Astrocyte of the hippocampus (primary cell): ENCODE measurements around the gene NUDT11.
A peak's percentile ranks its signal among the peaks of the same experiment; 100 is the strongest.
"Not testable (repeated sequence)": the region's sequence is repeated elsewhere in the genome, so short reads cannot be mapped to it uniquely, and the experiment has no call there.

Experiments used
- DNase-seq: peaks from one replicate; pipeline ENCODE4 v3.0.0; 2011; ENCODE audit warnings: low read depth, low spot score

The NUDT11 gene

GRCh38 chrX:51496501-51497291 lies at the start of gene NUDT11:
TSS of gene NUDT11 (minus strand) at chrX:51496592. CDS start at chrX:51496444, 148 bp downstream.
- DNase-seq, result peak; percentile 88

- no peak for DNase-seq
Observed at GRCh38 chrX:51520393-51520792, 24.0 kb upstream of the NUDT11 start.

DNA sequence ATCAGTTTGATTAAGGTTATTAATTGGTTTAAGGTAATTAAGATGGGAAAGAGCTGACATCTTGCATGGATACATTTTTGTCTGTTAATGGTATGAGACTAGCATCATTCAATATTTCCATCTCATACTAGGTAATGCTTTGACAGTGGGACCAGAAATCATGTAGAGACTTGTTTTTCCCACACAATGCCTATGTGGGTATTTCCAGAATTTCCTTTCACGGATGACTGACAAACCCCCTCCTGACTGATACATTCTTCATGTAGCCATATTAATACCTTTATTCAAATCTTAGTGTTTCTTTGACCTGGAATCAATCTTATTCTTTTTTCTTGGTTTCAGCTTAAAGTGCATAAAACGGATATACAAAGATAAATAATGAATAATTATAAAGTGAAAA lies 22.7 kb upstream of the NUDT11 start:
- not testable (repeated sequence) for DNase-seq

- DNase-seq, result no peak
Observed at GRCh38 chrX:51507551-51507950, 11.2 kb upstream of the NUDT11 start.

GRCh38 chrX:51495701-51496488 lies 497 bp downstream of the NUDT11 start:
- peak; percentile 31 for DNase-seq

DNA sequence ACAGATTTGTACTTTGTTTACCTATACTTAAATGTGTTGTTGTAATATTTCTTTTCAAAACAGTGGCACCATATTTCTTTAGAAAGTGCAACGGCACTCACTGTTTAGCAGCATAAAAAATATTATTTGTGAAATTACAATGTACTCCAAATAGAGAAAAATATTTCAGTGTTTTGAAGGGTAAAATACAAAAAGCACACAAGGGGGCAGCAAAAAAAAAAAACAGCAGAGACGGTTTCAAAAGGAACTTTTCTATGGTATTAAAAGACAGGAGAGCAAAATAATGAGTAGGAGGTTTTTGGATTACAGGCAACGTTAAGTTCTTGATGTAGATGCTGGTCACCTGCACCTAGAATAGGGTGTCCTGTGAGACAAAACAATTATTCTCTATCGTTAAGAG lies 2.0 kb downstream of the NUDT11 start:
- no peak for DNase-seq

GRCh38 chrX:51487960-51488267 lies 8.5 kb downstream of the NUDT11 start:
- DNase-seq, result peak; percentile 6

DNA sequence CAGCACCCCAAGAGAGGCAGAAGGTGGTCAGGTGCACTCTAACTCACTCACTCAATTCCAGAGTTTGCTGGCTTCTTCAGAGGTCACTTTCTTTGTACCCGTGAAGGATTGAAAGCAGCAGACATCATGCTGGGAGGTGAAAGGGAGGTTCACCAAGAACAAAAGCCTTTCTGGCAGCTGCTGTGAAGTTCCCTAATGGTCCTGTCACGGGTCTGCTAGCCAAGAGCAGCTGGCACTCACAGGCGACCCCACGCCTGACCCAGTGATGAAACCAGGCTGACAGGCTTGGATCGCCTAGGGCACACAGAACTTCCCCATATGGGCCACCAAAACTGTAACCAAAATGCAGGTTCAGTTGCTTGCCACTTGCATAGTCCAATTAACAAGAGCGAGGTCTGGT lies 11.8 kb downstream of the NUDT11 start:
- DNase-seq, result no peak

GRCh38 chrX:51482411-51482810 lies 14.0 kb downstream of the NUDT11 start:
- DNase-seq, result not testable (repeated sequence)

- no peak for DNase-seq
Observed at GRCh38 chrX:51476930-51477329, 19.5 kb downstream of the NUDT11 start.

GRCh38 chrX:51463322-51463721 lies 33.1 kb downstream of the NUDT11 start:
- no peak for DNase-seq

DNA sequence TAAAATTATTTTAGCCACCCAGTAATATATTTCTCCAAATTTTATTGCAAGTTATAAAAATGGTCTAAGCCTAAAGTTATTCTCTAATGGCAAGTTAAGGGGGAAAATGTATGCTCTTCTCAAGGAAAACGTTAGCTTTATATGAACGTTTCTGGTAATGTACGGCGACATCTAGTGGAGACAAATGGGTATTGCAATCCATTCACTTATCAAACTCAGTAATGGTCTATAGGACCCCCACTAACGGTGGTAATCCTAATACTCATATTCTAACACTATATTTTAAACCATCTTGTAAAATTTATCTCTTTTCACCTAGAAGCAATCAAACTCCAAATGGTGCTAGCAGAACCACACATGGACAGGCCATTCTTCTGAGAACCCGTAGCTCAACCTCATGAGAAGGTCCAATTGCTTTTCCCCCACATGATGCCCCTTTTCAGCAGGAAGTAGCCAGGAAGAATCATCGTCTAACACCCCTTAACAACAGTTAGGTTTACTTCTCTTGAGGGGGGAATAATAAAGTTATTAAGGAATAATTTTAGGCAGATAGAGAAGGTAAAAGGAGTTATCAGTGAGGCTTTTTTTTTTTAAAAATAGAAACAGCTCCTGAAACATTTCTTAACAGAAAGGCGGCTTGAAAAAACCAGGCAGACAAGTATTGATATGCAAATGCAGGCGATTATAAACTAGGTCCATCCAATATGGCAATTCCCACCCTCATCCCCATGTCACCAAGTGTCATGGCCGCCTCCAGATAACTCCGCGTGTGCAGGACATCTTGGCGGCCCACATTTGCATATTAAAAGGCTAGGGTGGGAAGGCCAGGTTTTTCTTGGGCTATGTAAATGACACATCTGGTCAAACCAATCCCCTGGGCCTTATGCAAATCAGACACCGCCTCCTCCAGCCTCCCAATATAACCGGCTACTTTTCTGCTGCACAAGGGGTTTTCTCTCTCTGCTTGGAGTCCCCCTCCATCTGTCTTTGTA lies 35.0 kb downstream of the NUDT11 start:
- DNase-seq, result peak; percentile 56

GRCh38 chrX:51459125-51459524 lies 37.3 kb downstream of the NUDT11 start:
- DNase-seq, result peak; percentile 5

DNA sequence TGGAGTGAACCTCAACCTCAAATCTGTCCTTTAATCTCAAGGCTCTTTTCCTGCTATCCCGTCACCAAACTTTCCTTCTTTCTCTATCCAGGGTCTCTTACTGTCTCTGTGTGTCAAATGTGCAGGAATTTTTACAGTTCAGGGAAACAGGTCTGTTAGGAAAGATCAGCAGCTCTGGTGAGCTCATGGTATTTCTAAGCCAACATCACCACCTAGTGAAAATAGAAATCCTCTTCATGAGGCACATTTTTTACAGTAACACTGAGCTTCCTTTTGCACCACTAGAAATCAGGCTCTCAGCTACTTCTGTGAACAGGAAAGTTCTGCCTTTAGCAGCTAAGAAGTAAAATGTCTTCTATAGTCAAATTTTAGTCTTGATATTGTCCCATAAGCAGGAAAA lies 39.6 kb downstream of the NUDT11 start:
- DNase-seq, result peak; percentile 3

DNA sequence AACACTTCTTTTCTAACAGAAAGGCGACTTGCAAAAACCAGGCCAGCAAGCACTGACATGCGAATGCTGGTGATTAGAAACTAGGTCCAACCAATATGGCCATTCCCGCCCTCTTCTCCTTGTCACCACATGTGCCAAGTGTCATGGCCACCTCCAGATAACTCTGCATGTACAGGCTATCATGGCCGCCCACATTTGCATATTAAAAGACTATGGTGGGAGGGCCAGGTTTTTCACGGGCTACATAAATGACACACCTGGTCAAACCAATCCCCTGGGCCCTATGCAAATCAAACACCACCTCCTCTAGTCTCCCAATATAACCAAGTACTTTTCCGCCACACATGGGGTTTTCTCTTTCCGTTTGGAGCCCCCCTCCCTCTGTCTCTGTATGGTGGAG lies 40.1 kb downstream of the NUDT11 start:
- DNase-seq, result no peak

GRCh38 chrX:51440365-51440764 lies 56.0 kb downstream of the NUDT11 start:
- DNase-seq, result no peak
